ENCODE measurements around the gene CINP. TPM values are rescaled to one million over a fixed set of nuclear protein-coding genes. Genes with fewer than 3 reads are reported as not detected.

The CINP gene
- total and polyA plus RNA-seq, 4 donors = 25.1 to 34.6 (median 30.2) TPM

DNA sequence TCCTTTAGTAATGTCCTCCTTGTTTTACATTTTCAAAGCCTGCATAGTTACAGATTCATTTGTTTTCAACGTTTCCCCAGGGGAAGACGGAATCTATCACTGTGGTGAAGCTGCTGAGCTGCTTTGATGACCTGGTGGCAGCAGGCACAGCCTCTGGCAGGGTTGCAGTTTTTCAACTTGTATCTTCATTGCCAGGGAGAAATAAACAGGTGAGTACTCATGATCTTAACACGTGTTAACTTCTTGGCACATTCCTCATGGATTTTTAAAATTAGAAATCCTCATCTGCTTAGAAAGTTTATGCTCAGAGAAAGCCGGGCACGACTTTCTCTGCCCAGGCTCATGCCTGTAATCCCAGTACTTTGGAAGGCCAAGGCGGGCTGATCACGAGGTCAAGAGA is 44.6 kb upstream of the CINP start:
- DNase-seq (ENCODE audit: low spot score) = no peak

GRCh38 chr14:102403028-102403427 is 40.3 kb upstream of the CINP start:
- H3K4me3 ChIP-seq (ENCODE audit: low read depth in 1 of 3, low read length in 3 of 3) = no peak overlapping the region
- H3K27me3 ChIP-seq (ENCODE audit: control insufficient read depth in 4 of 4, insufficient read depth in 4 of 4, low read length in 3 of 4) = no peaks in the 10 kb centered on the region
- TF ChIP-seq RAD21 (IDR thresholded peaks at IDR 0.05) (no peak), REST (IDR thresholded peaks at IDR 0.05) (no peak), RXRA (IDR thresholded peaks at IDR 0.05) (no peak), YY1 (IDR thresholded peaks at IDR 0.05) (no peak), JUND (IDR thresholded peaks at IDR 0.05) (no peak), TAF1 (conservative IDR thresholded peaks at IDR 0.05) (no peak), ATF3 (IDR thresholded peaks at IDR 0.05) (no peak), SP1 (IDR thresholded peaks at IDR 0.05) (no peak), FOXA1 (IDR thresholded peaks at IDR 0.05) (no peak), EGR1 (IDR thresholded peaks at IDR 0.05; ENCODE audit: low read depth in 2 of 2) (no peak)
- no peak overlapping the region for H3K27ac ChIP-seq (ENCODE audit: low read depth in 1 of 2, low read length in 2 of 2)
- no peaks in the 10 kb centered on the region for H3K4me1 ChIP-seq (ENCODE audit: control insufficient read depth in 4 of 4, insufficient read depth in 4 of 4, low read length in 3 of 4)
- no peak overlapping the region for H3K9ac ChIP-seq (ENCODE audit: low read depth in 1 of 2, low read length in 2 of 2)
- H3K9me3 ChIP-seq (ENCODE audit: control insufficient read depth in 4 of 4, low read length in 3 of 4) = peaks cover 0 to 5% (median 2%) of the 10 kb centered on the region in 4 donors
- peaks cover 0 to under 1% (median 0%) of the 10 kb centered on the region in 4 donors for H3K36me3 ChIP-seq (ENCODE audit: control insufficient read depth in 4 of 4, insufficient read depth in 3 of 4, low read depth in 1 of 4, low read length in 3 of 4)
- no peak for DNase-seq (ENCODE audit: low spot score)

More for the DNA sequence above, 44.6 kb upstream of the CINP start:
- Histone ChIP-seq H3K27ac (ENCODE audit: low read depth in 1 of 2, low read length in 2 of 2) (no peak overlapping the region), H3K27me3 (ENCODE audit: control insufficient read depth in 4 of 4, insufficient read depth in 4 of 4, low read length in 3 of 4) (no peaks in the 10 kb centered on the region), H3K9me3 (ENCODE audit: control insufficient read depth in 4 of 4, low read length in 3 of 4) (peaks cover 0 to 5% (median 2%) of the 10 kb centered on the region in 4 donors), H3K4me1 (ENCODE audit: control insufficient read depth in 4 of 4, insufficient read depth in 4 of 4, low read length in 3 of 4) (no peaks in the 10 kb centered on the region), H3K36me3 (ENCODE audit: control insufficient read depth in 4 of 4, insufficient read depth in 3 of 4, low read depth in 1 of 4, low read length in 3 of 4) (peaks cover 0 to 6% (median 5%) of the 10 kb centered on the region in 4 donors), H3K4me3 (ENCODE audit: low read depth in 1 of 3, low read length in 3 of 3) (no peak overlapping the region), H3K9ac (ENCODE audit: low read depth in 1 of 2, low read length in 2 of 2) (no peak overlapping the region)
- WGBS = 97% methylated on average over 7 of the region's 7 CpGs
- no peak for TF ChIP-seq YY1 (IDR thresholded peaks at IDR 0.05)

- no peak for TF ChIP-seq TAF1 (conservative IDR thresholded peaks at IDR 0.05)
- no peak for TF ChIP-seq RXRA (IDR thresholded peaks at IDR 0.05)
- TF ChIP-seq, protein P1, sequence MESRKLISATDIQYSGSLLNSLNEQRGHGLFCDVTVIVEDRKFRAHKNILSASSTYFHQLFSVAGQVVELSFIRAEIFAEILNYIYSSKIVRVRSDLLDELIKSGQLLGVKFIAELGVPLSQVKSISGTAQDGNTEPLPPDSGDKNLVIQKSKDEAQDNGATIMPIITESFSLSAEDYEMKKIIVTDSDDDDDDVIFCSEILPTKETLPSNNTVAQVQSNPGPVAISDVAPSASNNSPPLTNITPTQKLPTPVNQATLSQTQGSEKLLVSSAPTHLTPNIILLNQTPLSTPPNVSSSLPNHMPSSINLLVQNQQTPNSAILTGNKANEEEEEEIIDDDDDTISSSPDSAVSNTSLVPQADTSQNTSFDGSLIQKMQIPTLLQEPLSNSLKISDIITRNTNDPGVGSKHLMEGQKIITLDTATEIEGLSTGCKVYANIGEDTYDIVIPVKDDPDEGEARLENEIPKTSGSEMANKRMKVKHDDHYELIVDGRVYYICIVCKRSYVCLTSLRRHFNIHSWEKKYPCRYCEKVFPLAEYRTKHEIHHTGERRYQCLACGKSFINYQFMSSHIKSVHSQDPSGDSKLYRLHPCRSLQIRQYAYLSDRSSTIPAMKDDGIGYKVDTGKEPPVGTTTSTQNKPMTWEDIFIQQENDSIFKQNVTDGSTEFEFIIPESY (IDR thresholded peaks at IDR 0.05) = no peak
- TF ChIP-seq FOXA2 (IDR thresholded peaks at IDR 0.05) = no peak
- no peak for TF ChIP-seq HNF4A (conservative IDR thresholded peaks at IDR 0.05)
- TF ChIP-seq, protein P2, sequence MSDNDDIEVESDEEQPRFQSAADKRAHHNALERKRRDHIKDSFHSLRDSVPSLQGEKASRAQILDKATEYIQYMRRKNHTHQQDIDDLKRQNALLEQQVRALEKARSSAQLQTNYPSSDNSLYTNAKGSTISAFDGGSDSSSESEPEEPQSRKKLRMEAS (IDR thresholded peaks at IDR 0.05) = no peak
- no peak for TF ChIP-seq NR2F2 (IDR thresholded peaks at IDR 0.05)
- TF ChIP-seq SP1 (IDR thresholded peaks at IDR 0.05) = no peak
- no peak for TF ChIP-seq YY1 (IDR thresholded peaks at IDR 0.05)
- no peaks in the 10 kb centered on the region for H3K4me1 ChIP-seq (ENCODE audit: control insufficient read depth in 4 of 4, insufficient read depth in 4 of 4, low read length in 3 of 4)
- no peak overlapping the region for H3K9ac ChIP-seq (ENCODE audit: low read depth in 1 of 2, low read length in 2 of 2)
- no peaks in the 10 kb centered on the region for H3K9me3 ChIP-seq (ENCODE audit: control insufficient read depth in 4 of 4, low read length in 3 of 4)
- 99% methylated on average over 7 of the region's 7 CpGs for WGBS
- DNase-seq (ENCODE audit: low spot score) = no peak
- H3K36me3 ChIP-seq (ENCODE audit: control insufficient read depth in 4 of 4, insufficient read depth in 3 of 4, low read depth in 1 of 4, low read length in 3 of 4) = peaks cover 0 to 5% (median under 1%) of the 10 kb centered on the region in 4 donors
- no peaks in the 10 kb centered on the region for H3K27me3 ChIP-seq (ENCODE audit: control insufficient read depth in 4 of 4, insufficient read depth in 4 of 4, low read length in 3 of 4)
- no peak overlapping the region for H3K27ac ChIP-seq (ENCODE audit: low read depth in 1 of 2, low read length in 2 of 2)
- no peak overlapping the region for H3K4me3 ChIP-seq (ENCODE audit: low read depth in 1 of 3, low read length in 3 of 3)
Observed at GRCh38 chr14:102396521-102396920, 33.8 kb upstream of the CINP start.

Data from liver (tissue), 9 donors.